Colonic mucosa (tissue), 4 donors: ENCODE results near the gene HADH. TPM values are rescaled to one million over a fixed set of nuclear protein-coding genes. Genes with fewer than 3 reads are reported as not detected.

Experiments used
- DNase-seq: peaks from one replicate; pipeline ENCODE4 v3.0.0-alpha.2; 2020
- H3K27ac ChIP-seq: fragments of 200-600 bp; one replicate; pipeline ENCODE4 v1.8.0; 2021
- H3K27me3 ChIP-seq: fragments of 200-600 bp; one replicate; pipeline ENCODE4 v1.8.0; 2021
- H3K36me3 ChIP-seq: fragments of 200-600 bp; one replicate; pipeline ENCODE4 v1.8.0; 2021
- H3K4me1 ChIP-seq: fragments of 200-600 bp; one replicate; pipeline ENCODE4 v1.8.0; 2021; ENCODE audit warnings: mild to moderate bottlenecking
- H3K4me3 ChIP-seq: fragments of 200-600 bp; one replicate; pipeline ENCODE4 v1.8.0; 2021
- H3K9ac ChIP-seq, 2 donors: one replicate each; pipeline ENCODE4 v1.7.0; 2013; ENCODE audit warnings: control low read depth in 2 of 2, low read depth in 2 of 2, low read length in 2 of 2
- H3K9me3 ChIP-seq: fragments of 200-600 bp; one replicate; pipeline ENCODE4 v1.8.0; 2021
- intact Hi-C: fragments of 100-400 bp; cut with DNase I; formaldehyde crosslinking; loops from one replicate; pipeline ENCODE4 v1.14.1; 2022
- total RNA-seq, 2 donors: library from RNA; stranded (reverse); fragmentation: NEBNext Ultra II Directional in 1 of 2; extraction: Animal tissue kit (Norgen Biotek cat#: 25700) in 1 of 2; gene quantifications; one replicate each; pipeline ENCODE4 v1.2.1, GENCODE V29; 2021
- TF ChIP-seq, protein P1 (sequence below): fragments of 200-600 bp; IDR thresholded peaks from one replicate; pipeline ENCODE4 v1.8.0; 2022; ENCODE audit warnings: antibody characterized with exemption, mild to moderate bottlenecking
- donor health status: healthy.
- donor health status: DM: no; HTN: no; CAD: no.
- donor health status: DM: no; HTN: no; CAD: no.

Gene HADH
- total RNA-seq, 2 donors from 2014 or later: 121 to 213 TPM

DNA sequence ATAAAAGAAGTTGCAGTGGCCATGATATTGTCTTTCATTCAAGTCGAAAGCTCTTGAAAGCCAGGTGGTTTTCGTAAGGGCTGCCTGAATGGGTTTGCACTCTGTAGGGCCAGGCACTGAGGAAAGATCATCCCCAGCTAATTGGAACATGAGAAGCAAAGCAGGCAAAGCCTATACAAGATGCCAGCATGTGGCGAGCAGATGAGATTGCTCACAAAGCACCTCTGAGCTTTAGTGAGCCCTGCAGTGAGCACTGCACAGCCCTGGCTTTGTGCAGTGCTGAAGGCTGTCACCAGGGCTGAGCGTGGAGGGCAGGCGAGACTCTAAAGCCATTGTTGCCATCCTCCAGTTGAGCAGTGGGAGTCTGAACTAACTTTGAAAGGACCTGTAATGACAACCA lies 53.8 kb downstream of the HADH start:
- intact Hi-C loops: no loop called here

DNA sequence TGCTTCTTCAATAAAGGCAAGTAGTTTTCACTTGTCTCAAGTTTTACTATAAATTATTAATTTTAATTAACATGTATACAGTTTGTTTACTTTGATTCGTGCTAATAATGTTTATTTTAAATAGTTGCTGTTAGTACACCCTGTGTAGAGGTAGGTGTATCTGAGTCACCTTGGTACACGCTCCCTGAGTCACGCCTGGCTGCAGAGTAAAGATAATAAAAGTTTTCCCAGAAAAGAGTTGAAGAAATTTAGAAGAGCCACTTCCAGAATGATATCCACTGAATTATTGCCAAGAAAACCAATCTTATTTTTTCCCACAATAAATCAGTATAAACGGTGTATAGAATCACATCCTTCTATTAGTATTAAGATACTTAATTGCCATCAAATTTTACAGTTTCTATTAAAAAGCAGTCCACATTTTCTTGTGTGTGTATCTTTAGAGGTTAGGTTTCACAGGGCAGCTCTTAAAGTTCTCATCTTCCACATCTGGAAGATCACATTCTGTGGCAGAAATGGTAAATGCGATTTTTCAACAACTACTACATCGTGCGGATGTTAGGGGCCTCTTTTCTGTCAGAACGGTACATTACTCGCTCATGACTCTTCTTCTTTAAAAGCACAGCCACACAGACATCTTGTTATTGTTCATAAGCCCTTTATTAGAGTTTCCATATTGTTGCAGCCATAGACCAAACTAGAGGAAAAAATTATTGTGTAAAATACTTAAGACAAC lies 55.4 kb downstream of the HADH start:
- no peak for DNase-seq
- Histone ChIP-seq H3K27me3 (no peaks in the 10 kb centered on the region), H3K9me3 (no peaks in the 10 kb centered on the region), H3K4me1 (no peaks in the 10 kb centered on the region), H3K27ac (no peak overlapping the region), H3K36me3 (no peaks in the 10 kb centered on the region), H3K9ac (no peak overlapping the region), H3K4me3 (no peak overlapping the region)
- intact Hi-C loops: no loop called here
- TF ChIP-seq, protein P1, sequence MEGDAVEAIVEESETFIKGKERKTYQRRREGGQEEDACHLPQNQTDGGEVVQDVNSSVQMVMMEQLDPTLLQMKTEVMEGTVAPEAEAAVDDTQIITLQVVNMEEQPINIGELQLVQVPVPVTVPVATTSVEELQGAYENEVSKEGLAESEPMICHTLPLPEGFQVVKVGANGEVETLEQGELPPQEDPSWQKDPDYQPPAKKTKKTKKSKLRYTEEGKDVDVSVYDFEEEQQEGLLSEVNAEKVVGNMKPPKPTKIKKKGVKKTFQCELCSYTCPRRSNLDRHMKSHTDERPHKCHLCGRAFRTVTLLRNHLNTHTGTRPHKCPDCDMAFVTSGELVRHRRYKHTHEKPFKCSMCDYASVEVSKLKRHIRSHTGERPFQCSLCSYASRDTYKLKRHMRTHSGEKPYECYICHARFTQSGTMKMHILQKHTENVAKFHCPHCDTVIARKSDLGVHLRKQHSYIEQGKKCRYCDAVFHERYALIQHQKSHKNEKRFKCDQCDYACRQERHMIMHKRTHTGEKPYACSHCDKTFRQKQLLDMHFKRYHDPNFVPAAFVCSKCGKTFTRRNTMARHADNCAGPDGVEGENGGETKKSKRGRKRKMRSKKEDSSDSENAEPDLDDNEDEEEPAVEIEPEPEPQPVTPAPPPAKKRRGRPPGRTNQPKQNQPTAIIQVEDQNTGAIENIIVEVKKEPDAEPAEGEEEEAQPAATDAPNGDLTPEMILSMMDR: no peak

More for the DNA sequence above, 53.8 kb downstream of the HADH start:
- H3K9ac ChIP-seq: no peak overlapping the region
- H3K4me3 ChIP-seq: no peak overlapping the region
- H3K36me3 ChIP-seq: no peaks in the 10 kb centered on the region
- TF ChIP-seq, protein P1: no peak
- DNase-seq: no peak
- no peak overlapping the region for H3K27ac ChIP-seq
- H3K4me1 ChIP-seq: no peaks in the 10 kb centered on the region
- H3K9me3 ChIP-seq: no peaks in the 10 kb centered on the region
- no peaks in the 10 kb centered on the region for H3K27me3 ChIP-seq

DNA sequence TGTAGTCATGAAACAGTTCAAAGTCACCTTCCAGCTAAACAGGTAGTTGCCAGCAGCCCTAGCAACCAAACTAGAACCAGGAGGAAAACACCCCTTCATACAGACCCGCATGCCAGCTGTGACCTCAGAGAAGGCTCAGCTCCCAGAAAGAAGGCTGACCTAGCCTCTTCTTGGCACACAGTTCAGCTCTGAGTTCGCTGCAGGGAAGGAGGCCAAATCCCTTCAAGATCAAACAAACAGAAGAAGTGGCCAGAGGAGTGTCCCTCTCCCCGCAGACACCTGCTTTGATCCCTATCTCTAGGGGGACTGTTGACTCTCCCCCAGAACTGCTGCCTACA lies 56.0 kb downstream of the HADH start:
- no peak for DNase-seq
- Histone ChIP-seq H3K27ac (no peak overlapping the region), H3K9me3 (no peaks in the 10 kb centered on the region), H3K4me1 (no peaks in the 10 kb centered on the region), H3K27me3 (no peaks in the 10 kb centered on the region), H3K4me3 (no peak overlapping the region), H3K9ac (no peak overlapping the region), H3K36me3 (no peaks in the 10 kb centered on the region)
- intact Hi-C loops: no loop called here
- TF ChIP-seq, protein P1: no peak

DNA sequence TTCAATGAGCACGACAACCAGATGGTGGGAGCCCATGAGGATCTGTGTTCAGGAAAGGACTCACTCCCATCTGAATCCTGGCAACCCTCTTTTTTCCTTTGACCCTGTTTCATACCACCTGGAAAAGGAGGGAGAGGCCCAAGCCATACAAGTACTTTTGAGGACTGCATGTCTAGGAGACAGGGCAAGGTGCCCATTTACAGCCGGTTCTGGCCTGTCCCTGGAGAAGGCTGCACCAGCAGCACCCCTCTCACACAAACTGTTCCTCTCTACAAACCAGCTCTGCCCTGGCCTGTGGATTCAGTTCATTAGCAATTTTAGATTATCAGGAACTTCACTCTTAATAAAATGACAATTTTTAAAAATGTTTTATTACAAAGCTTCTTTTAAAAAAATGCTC lies 57.5 kb downstream of the HADH start:
- Histone ChIP-seq H3K27ac (no peak overlapping the region), H3K27me3 (no peaks in the 10 kb centered on the region), H3K36me3 (no peaks in the 10 kb centered on the region), H3K4me3 (no peak overlapping the region), H3K4me1 (no peaks in the 10 kb centered on the region), H3K9me3 (no peaks in the 10 kb centered on the region), H3K9ac (no peak overlapping the region)
- intact Hi-C loops: no loop called here
- no peak for DNase-seq
- TF ChIP-seq, protein P1: no peak

DNA sequence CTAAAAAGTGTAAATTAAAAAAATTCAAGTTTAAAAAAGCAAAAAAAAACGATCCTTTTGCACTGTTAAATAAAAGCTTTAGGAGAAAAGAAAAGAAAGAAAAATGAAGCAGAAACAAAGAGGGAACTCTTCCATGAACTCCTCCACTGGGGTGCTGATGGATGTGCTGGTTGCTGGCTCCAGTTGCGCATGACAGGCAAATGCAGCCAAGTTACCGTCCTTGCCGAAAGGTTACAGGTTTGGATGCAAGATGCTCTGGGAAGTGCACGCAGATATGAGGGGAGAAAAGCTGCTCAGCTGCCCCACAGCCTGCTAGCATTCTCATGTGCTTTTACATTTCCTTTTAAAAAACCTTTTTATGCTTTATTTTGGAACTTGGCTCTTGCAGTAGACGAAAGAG lies 58.5 kb downstream of the HADH start:
- intact Hi-C loops: no loop called here
- TF ChIP-seq, protein P1: no peak
- H3K9ac ChIP-seq: no peak overlapping the region

More for the DNA sequence above, 58.5 kb downstream of the HADH start:
- no peak overlapping the region for H3K4me3 ChIP-seq
- H3K27ac ChIP-seq: no peak overlapping the region
- H3K27me3 ChIP-seq: no peaks in the 10 kb centered on the region
- no peaks in the 10 kb centered on the region for H3K4me1 ChIP-seq
- H3K36me3 ChIP-seq: no peaks in the 10 kb centered on the region
- no peaks in the 10 kb centered on the region for H3K9me3 ChIP-seq
- DNase-seq: no peak
